H1 (cell line): ENCODE measurements around the gene MYH10. TPM values are rescaled to one million over a fixed set of nuclear protein-coding genes. Genes with fewer than 3 reads are reported as not detected.

Source experiments
- CHD7 ChIP-seq: fragments of 300-600 bp; sonication (generic); IDR thresholded peaks from 2 replicates; pipeline ENCODE4 v1.7.1; 2012; ENCODE audit warnings: low read length, moderate library complexity, mild to moderate bottlenecking, inconsistent platforms; ENCODE audit not compliant: insufficient replicate concordance
- POU5F1 ChIP-seq: IDR thresholded peaks from 2 replicates; pipeline ENCODE4 v1.6.1; 2011; ENCODE audit warnings: low read depth, mild to moderate bottlenecking, low read length, moderate library complexity
- SP1 ChIP-seq: IDR thresholded peaks from 2 replicates; pipeline ENCODE4 v1.6.1; 2011; ENCODE audit warnings: low read depth, low read length
- polyA plus RNA-seq, 7 experiments: library from polyadenylated mRNA; depleted of rRNA in 3 of 7; stranded (reverse) in 5 of 7; unstranded in 2 of 7; fragments of >200 nt in 5 of 7; fragments of 200-250 nt in 2 of 7; gene quantifications; 1 replicate in 5 of 7; 2 replicates in 1 of 7; 4 replicates in 1 of 7; pipeline versions ENCODE4 v1.2.1 to v1.2.3, GENCODE V29; 2011 to 2013; ENCODE audit warnings: missing spikeins in 2 of 7, mixed read lengths in 2 of 7
- total RNA-seq: library from RNA; stranded (reverse); fragmentation: NEBNext Ultra II Directional; extraction: Animal tissue kit (Norgen Biotek cat#: 25700); gene quantifications from 2 replicates; pipeline ENCODE4 v1.2.1, GENCODE V29; 2021

MYH10 gene
- total and polyA plus RNA-seq, 2 of the 8 experiments (the other 6 are each of a cell fraction or from before 2014, with no cell fraction given), result 64.1 to 289 TPM

- TF ChIP-seq CHD7 (no peak), SP1 (no peak), POU5F1 (no peak)
- TF ChIP-seq, all 59 proteins: peak for 0
Observed at GRCh38 chr17:8466456-8466855, 164.1 kb downstream of the MYH10 start (continued).
